GM12878 (cell line): ENCODE data around the gene NUDT3.
"Not testable (repeated sequence)": the region's sequence is repeated elsewhere in the genome, so short reads cannot be mapped to it uniquely, and the experiment has no call there.

Experiments
- JUNB ChIP-seq: IDR thresholded peaks from 2 replicates; pipeline ENCODE4 v1.6.1; 2016; ENCODE audit warnings: antibody characterized with exemption, mild to moderate bottlenecking
- MYB ChIP-seq: fragments of 150-350 bp; IDR thresholded peaks from 2 replicates; pipeline ENCODE4 v1.6.1; 2014; ENCODE audit warnings: mild to moderate bottlenecking, low read depth, low read length, borderline replicate concordance
- ZSCAN29 ChIP-seq: fragments of 450-650 bp; IDR thresholded peaks from 2 replicates; pipeline ENCODE4 v1.6.1; 2017; ENCODE audit warnings: mild to moderate bottlenecking, moderate library complexity
- TF ChIP-seq, protein P1 (sequence below): fragments of 450-650 bp; IDR thresholded peaks from 2 replicates; pipeline ENCODE4 v1.6.1; 2016; ENCODE audit warnings: mild to moderate bottlenecking
- TF ChIP-seq, protein P2 (sequence below), 3 experiments: IDR thresholded peaks in 2 of 3; conservative IDR thresholded peaks in 1 of 3; 2 replicates each; pipeline ENCODE4 v1.5.1; 2011; ENCODE audit warnings: low read depth in 3 of 3, low read length in 3 of 3, mild to moderate bottlenecking in 3 of 3, control low read depth in 2 of 3, moderate library complexity in 2 of 3, inconsistent platforms in 1 of 3, mixed read lengths in 1 of 3; ENCODE audit not compliant: control insufficient read depth in 2 of 3, insufficient read depth in 1 of 3; ENCODE audit errors: extremely low read depth in 1 of 3

- TF ChIP-seq, protein P1, sequence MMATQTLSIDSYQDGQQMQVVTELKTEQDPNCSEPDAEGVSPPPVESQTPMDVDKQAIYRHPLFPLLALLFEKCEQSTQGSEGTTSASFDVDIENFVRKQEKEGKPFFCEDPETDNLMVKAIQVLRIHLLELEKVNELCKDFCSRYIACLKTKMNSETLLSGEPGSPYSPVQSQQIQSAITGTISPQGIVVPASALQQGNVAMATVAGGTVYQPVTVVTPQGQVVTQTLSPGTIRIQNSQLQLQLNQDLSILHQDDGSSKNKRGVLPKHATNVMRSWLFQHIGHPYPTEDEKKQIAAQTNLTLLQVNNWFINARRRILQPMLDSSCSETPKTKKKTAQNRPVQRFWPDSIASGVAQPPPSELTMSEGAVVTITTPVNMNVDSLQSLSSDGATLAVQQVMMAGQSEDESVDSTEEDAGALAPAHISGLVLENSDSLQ: not testable (repeated sequence)
- TF ChIP-seq ZSCAN29, MYB, JUNB: not testable (repeated sequence)
- TF ChIP-seq, protein P2, sequence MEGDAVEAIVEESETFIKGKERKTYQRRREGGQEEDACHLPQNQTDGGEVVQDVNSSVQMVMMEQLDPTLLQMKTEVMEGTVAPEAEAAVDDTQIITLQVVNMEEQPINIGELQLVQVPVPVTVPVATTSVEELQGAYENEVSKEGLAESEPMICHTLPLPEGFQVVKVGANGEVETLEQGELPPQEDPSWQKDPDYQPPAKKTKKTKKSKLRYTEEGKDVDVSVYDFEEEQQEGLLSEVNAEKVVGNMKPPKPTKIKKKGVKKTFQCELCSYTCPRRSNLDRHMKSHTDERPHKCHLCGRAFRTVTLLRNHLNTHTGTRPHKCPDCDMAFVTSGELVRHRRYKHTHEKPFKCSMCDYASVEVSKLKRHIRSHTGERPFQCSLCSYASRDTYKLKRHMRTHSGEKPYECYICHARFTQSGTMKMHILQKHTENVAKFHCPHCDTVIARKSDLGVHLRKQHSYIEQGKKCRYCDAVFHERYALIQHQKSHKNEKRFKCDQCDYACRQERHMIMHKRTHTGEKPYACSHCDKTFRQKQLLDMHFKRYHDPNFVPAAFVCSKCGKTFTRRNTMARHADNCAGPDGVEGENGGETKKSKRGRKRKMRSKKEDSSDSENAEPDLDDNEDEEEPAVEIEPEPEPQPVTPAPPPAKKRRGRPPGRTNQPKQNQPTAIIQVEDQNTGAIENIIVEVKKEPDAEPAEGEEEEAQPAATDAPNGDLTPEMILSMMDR (IDR thresholded peaks at IDR 0.05 in 2 of 3, conservative IDR thresholded peaks at IDR 0.05 in 1 of 3; ENCODE audit: control insufficient read depth in 2 of 3, extremely low read depth in 1 of 3, insufficient read depth in 1 of 3, low read depth in 3 of 3, low read length in 3 of 3): not testable (repeated sequence)
These were observed 68.2 kb downstream of the NUDT3 start for GRCh38 chr6:34324221-34324620.
